Adrenal gland (tissue), 5 donors: Measurements from ENCODE around the gene COX10.

Experiments used
- CTCF ChIP-seq, 6 experiments: fragments of 450-650 bp in 4 of 6; fragments of 200-600 bp in 2 of 6; sonication (generic) in 1 of 6; IDR thresholded peaks; 1 replicate in 5 of 6; 2 replicates in 1 of 6; pipeline versions ENCODE4 v1.5.1 to v1.8.0; 2016 to 2021; ENCODE audit warnings: antibody characterized with exemption in 6 of 6, mild to moderate bottlenecking in 2 of 6, moderate library complexity in 1 of 6
- POLR2A ChIP-seq, 2 donors: fragments of 450-650 bp; IDR thresholded peaks; one replicate each; pipeline ENCODE4 v1.6.1; 2017; ENCODE audit warnings: antibody characterized with exemption in 2 of 2, mild to moderate bottlenecking in 2 of 2, moderate library complexity in 1 of 2
- donor health status: DM: no; HTN: no; CAD: no.

- TF ChIP-seq CTCF (IDR thresholded peaks at IDR 0.05) = no peak
- TF ChIP-seq POLR2A (IDR thresholded peaks at IDR 0.05) = no peak
Observed at GRCh38 chr17:14161419-14161818, 92.1 kb downstream of the COX10 start.
